SK-N-SH (cell line): Measurements from ENCODE around the gene PIMREG. TPM values are rescaled to one million over a fixed set of nuclear protein-coding genes. Genes with fewer than 3 reads are reported as not detected.

Experiments
- CTCF ChIP-seq: fragments of 200-600 bp; sonication (generic); IDR thresholded peaks from 2 replicates; pipeline ENCODE4 v1.6.1; 2017; ENCODE audit warnings: antibody characterized with exemption, mild to moderate bottlenecking, moderate library complexity
- EP300 ChIP-seq, 2 experiments: IDR thresholded peaks; 2 replicates each; pipeline versions ENCODE4 v1.4.0 to v1.6.1; 2012; ENCODE audit warnings: borderline replicate concordance in 1 of 2, low read depth in 1 of 2, low read length in 1 of 2
- FOXM1 ChIP-seq: IDR thresholded peaks from 2 replicates; pipeline ENCODE4 v1.4.0; 2012; ENCODE audit warnings: low read depth, mild to moderate bottlenecking
- GABPA ChIP-seq: IDR thresholded peaks from 2 replicates; pipeline ENCODE4 v1.4.0; 2012; ENCODE audit warnings: low read depth, mild to moderate bottlenecking
- IRF3 ChIP-seq: fragments of 150-350 bp; IDR thresholded peaks from 2 replicates; pipeline ENCODE4 v1.6.1; 2016; ENCODE audit warnings: mild to moderate bottlenecking, low read depth, low read length
- POLR2AphosphoS5 ChIP-seq: IDR thresholded peaks from 2 replicates; pipeline ENCODE4 v1.6.1; 2012; ENCODE audit warnings: low read depth, low read length
- REST ChIP-seq: IDR thresholded peaks from 2 replicates; pipeline ENCODE4 v1.6.1; 2012; ENCODE audit warnings: mild to moderate bottlenecking, low read depth, low read length, moderate library complexity
- USF1 ChIP-seq: IDR thresholded peaks from 2 replicates; pipeline ENCODE4 v1.4.0; 2012; ENCODE audit warnings: low read depth, borderline replicate concordance
- ZBTB33 ChIP-seq: IDR thresholded peaks from 2 replicates; pipeline ENCODE4 v1.4.0; 2012; ENCODE audit warnings: low read depth, borderline replicate concordance
- polyA plus RNA-seq, 3 experiments: library from polyadenylated mRNA; depleted of rRNA; stranded (reverse); fragments of >200 nt; gene quantifications; 2 replicates each; pipeline ENCODE4 v1.2.3, GENCODE V29; 2012

PIMREG gene
- polyA plus RNA-seq, 1 of the 3 experiments (the other 2 are of a cell fraction), result 19.6 TPM

GRCh38 chr17:6463616-6464445 is 19.6 kb downstream of the PIMREG start (continued):
- TF ChIP-seq CTCF (no peak), EP300 (IDR thresholded peaks at IDR 0.05; ENCODE audit: borderline replicate concordance in 1 of 2, low read depth in 1 of 2, low read length in 1 of 2) (no peak), GABPA (no peak), POLR2AphosphoS5 (no peak), ZBTB33 (no peak), USF1 (no peak), IRF3 (no peak), FOXM1 (no peak), REST (no peak)
